ENCODE measurements around the gene IARS1. TPM values are rescaled to one million over a fixed set of nuclear protein-coding genes. Genes with fewer than 3 reads are reported as not detected.

IARS1 gene
- 63.4 and 242 TPM in 2 replicates for total RNA-seq

GRCh38 chr9:92293452-92294296, at the start of gene IARS1:
TSS of gene IARS1 (minus strand) at chr9:92293697. CDS start at chr9:92289419, 4,278 bp downstream.

GRCh38 chr9:92325269-92325990, 31.9 kb upstream of the IARS1 start, which contains the start of the genes CENPP and NOL8:
TSS of gene CENPP (plus strand) at chr9:92325953.
TSS of gene NOL8 (minus strand) at chr9:92325350. CDS start at chr9:92324161, 1,189 bp downstream.

Other genes with a start within 250 kb of the IARS1 start
- 61.6 and 80.0 TPM in 2 replicates for gene SPTLC1, start 178.3 kb downstream of the IARS1 start, total RNA-seq
- gene NOL8, start 31.7 kb upstream of the IARS1 start, total RNA-seq = 14.3 and 14.6 TPM in 2 replicates
- gene CENPP, start 32.3 kb upstream of the IARS1 start, total RNA-seq = 0.72 and 3.2 TPM in 2 replicates
- 0.08 TPM in 1 of 2 replicates, not detected in the other for gene OGN, start 110.9 kb upstream of the IARS1 start, total RNA-seq
- gene OMD, start 130.8 kb upstream of the IARS1 start, total RNA-seq = not detected in 2 replicates
- not detected in 2 replicates for gene ASPN, start 188.8 kb upstream of the IARS1 start, total RNA-seq
- gene ECM2, start 242.3 kb upstream of the IARS1 start, total RNA-seq = 0.39 and 2.2 TPM in 2 replicates